HEK293T (cell line): ENCODE measurements around the gene TJP2.

Experiments used
- ARNT ChIP-seq: fragments of 450-650 bp; IDR thresholded peaks from 2 replicates; pipeline ENCODE4 v1.6.1; 2017; ENCODE audit warnings: mild to moderate bottlenecking
- BHLHE40 ChIP-seq: fragments of 450-650 bp; IDR thresholded peaks from 2 replicates; pipeline ENCODE4 v1.6.1; 2016; ENCODE audit warnings: mild to moderate bottlenecking, moderate library complexity, borderline replicate concordance
- CTBP1 ChIP-seq: fragments of 450-650 bp; IDR thresholded peaks from 2 replicates; pipeline ENCODE4 v1.6.1; 2016; ENCODE audit warnings: borderline replicate concordance
- ELF4 ChIP-seq: fragments of 450-650 bp; IDR thresholded peaks from 2 replicates; pipeline ENCODE4 v1.6.1; 2017; ENCODE audit warnings: antibody characterized with exemption
- FOXA1 ChIP-seq: fragments of 450-650 bp; IDR thresholded peaks from 2 replicates; pipeline ENCODE4 v1.6.1; 2016; ENCODE audit warnings: mild to moderate bottlenecking
- FOXK2 ChIP-seq: fragments of 450-650 bp; IDR thresholded peaks from 2 replicates; pipeline ENCODE4 v1.6.1; 2016; ENCODE audit warnings: mild to moderate bottlenecking
- FOXM1 ChIP-seq: fragments of 450-650 bp; IDR thresholded peaks from 2 replicates; pipeline ENCODE4 v1.6.1; 2017; ENCODE audit warnings: mild to moderate bottlenecking, borderline replicate concordance
- HDGF ChIP-seq: fragments of 450-650 bp; IDR thresholded peaks from 2 replicates; pipeline ENCODE4 v1.6.1; 2017; ENCODE audit warnings: antibody characterized with exemption, borderline replicate concordance
- PKNOX1 ChIP-seq: fragments of 450-650 bp; IDR thresholded peaks from 2 replicates; pipeline ENCODE4 v1.6.1; 2016
- SP1 ChIP-seq: fragments of 450-650 bp; IDR thresholded peaks from 2 replicates; pipeline ENCODE4 v1.6.1; 2017
- SUZ12 ChIP-seq: fragments of 450-650 bp; IDR thresholded peaks from 2 replicates; pipeline ENCODE4 v1.6.1; 2016; ENCODE audit warnings: mild to moderate bottlenecking
- TARDBP ChIP-seq: fragments of 450-650 bp; IDR thresholded peaks from 2 replicates; pipeline ENCODE4 v1.6.1; 2016
- ZNF384 ChIP-seq: fragments of 450-650 bp; IDR thresholded peaks from 2 replicates; pipeline ENCODE4 v1.6.1; 2016

- TF ChIP-seq ARNT (no peak), FOXM1 (no peak), SUZ12 (no peak), ELF4 (no peak), SP1 (no peak), ZNF384 (no peak), PKNOX1 (no peak), BHLHE40 (no peak), CTBP1 (no peak), FOXK2 (no peak), TARDBP (no peak), FOXA1 (no peak), HDGF (no peak)
These were observed 7.9 kb downstream of the TJP2 start for GRCh38 chr9:69181908-69182353.
